ENCODE measurements around the gene TPSAB1. TPM values are rescaled to one million over a fixed set of nuclear protein-coding genes. Genes with fewer than 3 reads are reported as not detected.

Gene TPSAB1
- total and polyA plus RNA-seq, 7 donors: 5.1 to 118 (median 14.4) TPM

- intact Hi-C loops (cut with DNase I): no loop called here
- H3K9me3 ChIP-seq: no peaks in the 10 kb centered on the region
- H3K27ac ChIP-seq: no peak overlapping the region
- no peaks in the 10 kb centered on the region for H3K36me3 ChIP-seq
- no peak overlapping the region for H3K4me3 ChIP-seq
- H3K4me1 ChIP-seq: peaks cover 0 to 11% (median 9%) of the 10 kb centered on the region in 4 donors
- 62 to 76% methylated on average over 30 of the region's 30 CpGs for WGBS, 2 donors
- TF ChIP-seq POLR2AphosphoS5 (IDR thresholded peaks at IDR 0.05): no peak
- no peak for TF ChIP-seq CTCF (IDR thresholded peaks at IDR 0.05)
- no peak for TF ChIP-seq EP300 (IDR thresholded peaks at IDR 0.05)
- no peak for TF ChIP-seq POLR2A (IDR thresholded peaks at IDR 0.05)
- no peak for DNase-seq
- peaks cover 0 to 37% (median 19%) of the 10 kb centered on the region in 3 donors for H3K27me3 ChIP-seq
Measured at GRCh38 chr16:1275791-1276579, 35.5 kb downstream of the TPSAB1 start.

GRCh38 chr16:1276580-1276878 is 36.0 kb downstream of the TPSAB1 start:
- Histone ChIP-seq H3K4me3 (no peak overlapping the region), H3K27me3 (peaks cover 0 to 37% (median 19%) of the 10 kb centered on the region in 3 donors), H3K27ac (no peak overlapping the region), H3K4me1 (peaks cover 0 to 8% (median 6%) of the 10 kb centered on the region in 4 donors), H3K36me3 (no peaks in the 10 kb centered on the region), H3K9me3 (no peaks in the 10 kb centered on the region)
- TF ChIP-seq POLR2A (IDR thresholded peaks at IDR 0.05) (no peak), EP300 (IDR thresholded peaks at IDR 0.05) (no peak), CTCF (IDR thresholded peaks at IDR 0.05) (no peak), POLR2AphosphoS5 (IDR thresholded peaks at IDR 0.05) (no peak)
- WGBS, 2 donors: 66 to 79% methylated on average over 14 of the region's 14 CpGs
- DNase-seq: no peak
- intact Hi-C loops (cut with DNase I): no loop called here

GRCh38 chr16:1277151-1277598 is 36.7 kb downstream of the TPSAB1 start:
- H3K27ac ChIP-seq: no peak overlapping the region
- intact Hi-C loops (cut with DNase I): no loop called here
- H3K4me3 ChIP-seq: no peak overlapping the region
- no peaks in the 10 kb centered on the region for H3K36me3 ChIP-seq
- 69 to 79% methylated on average over 19 of the region's 19 CpGs for WGBS, 2 donors
- TF ChIP-seq POLR2AphosphoS5 (IDR thresholded peaks at IDR 0.05): no peak
- no peak for TF ChIP-seq CTCF (IDR thresholded peaks at IDR 0.05)
- TF ChIP-seq POLR2A (IDR thresholded peaks at IDR 0.05): no peak
- TF ChIP-seq EP300 (IDR thresholded peaks at IDR 0.05): no peak
- no peaks in the 10 kb centered on the region for H3K9me3 ChIP-seq
- no peak for DNase-seq
- H3K4me1 ChIP-seq: peaks cover 0 to 2% (median under 1%) of the 10 kb centered on the region in 4 donors
- peaks cover 0 to 37% (median 19%) of the 10 kb centered on the region in 3 donors for H3K27me3 ChIP-seq

- peaks cover 0 to 37% (median 19%) of the 10 kb centered on the region in 3 donors for H3K27me3 ChIP-seq
- intact Hi-C loops (cut with DNase I): no loop called here
- 41 to 42% methylated on average over 21 of the region's 21 CpGs for WGBS, 2 donors
Measured at GRCh38 chr16:1277617-1278282, 37.2 kb downstream of the TPSAB1 start.

More at GRCh38 chr16:1277617-1278282, 37.2 kb downstream of the TPSAB1 start:
- Histone ChIP-seq H3K4me1 (no peaks in the 10 kb centered on the region), H3K4me3 (no peak overlapping the region), H3K27ac (no peak overlapping the region), H3K9me3 (no peaks in the 10 kb centered on the region), H3K36me3 (no peaks in the 10 kb centered on the region)
- DNase-seq: no peak
- TF ChIP-seq EP300 (IDR thresholded peaks at IDR 0.05): no peak
- TF ChIP-seq POLR2AphosphoS5 (IDR thresholded peaks at IDR 0.05): no peak
- TF ChIP-seq POLR2A (IDR thresholded peaks at IDR 0.05): no peak
- no peak for TF ChIP-seq CTCF (IDR thresholded peaks at IDR 0.05)
